ENCODE results near the gene PDLIM3.

The PDLIM3 gene, protein sequence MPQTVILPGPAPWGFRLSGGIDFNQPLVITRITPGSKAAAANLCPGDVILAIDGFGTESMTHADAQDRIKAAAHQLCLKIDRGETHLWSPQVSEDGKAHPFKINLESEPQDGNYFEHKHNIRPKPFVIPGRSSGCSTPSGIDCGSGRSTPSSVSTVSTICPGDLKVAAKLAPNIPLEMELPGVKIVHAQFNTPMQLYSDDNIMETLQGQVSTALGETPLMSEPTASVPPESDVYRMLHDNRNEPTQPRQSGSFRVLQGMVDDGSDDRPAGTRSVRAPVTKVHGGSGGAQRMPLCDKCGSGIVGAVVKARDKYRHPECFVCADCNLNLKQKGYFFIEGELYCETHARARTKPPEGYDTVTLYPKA

DNA sequence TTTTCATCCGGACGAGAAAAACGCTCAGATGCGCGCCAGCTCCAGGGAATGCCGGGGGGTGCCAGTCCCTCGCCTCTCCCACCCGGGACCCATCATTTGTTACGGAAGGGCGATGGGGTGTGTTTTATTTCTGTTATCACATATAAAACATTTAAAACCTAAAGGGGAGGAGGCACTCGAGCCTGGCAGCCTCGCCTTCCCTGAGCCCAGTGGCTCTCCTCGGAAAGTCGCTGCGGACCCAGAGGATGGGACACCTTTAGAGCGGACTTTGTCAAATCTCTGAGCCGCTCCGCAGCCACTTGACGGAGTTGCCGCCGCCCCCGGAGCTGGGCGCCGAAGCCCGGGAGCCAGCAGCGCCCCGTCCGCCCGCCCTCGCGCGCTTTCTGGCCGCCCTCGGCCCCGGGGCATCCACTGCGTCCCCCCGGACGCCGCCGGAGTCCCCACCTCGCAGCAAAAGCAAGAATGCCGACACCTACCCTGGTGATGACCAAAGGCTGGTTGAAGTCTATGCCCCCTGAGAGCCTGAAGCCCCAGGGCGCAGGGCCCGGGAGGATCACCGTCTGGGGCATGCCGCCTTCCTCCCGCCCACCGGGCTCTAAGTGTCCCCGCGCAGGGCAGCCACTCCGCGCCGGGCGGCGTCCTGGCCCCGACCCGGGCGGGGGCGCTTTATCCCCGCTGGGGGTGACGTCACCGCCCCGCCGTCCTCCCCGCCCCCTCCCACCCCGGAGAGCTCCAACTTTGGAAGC is at the start of gene PDLIM3:
Gene PDLIM3 (minus strand): TSS at position 642 of the 746 bp plus-strand sequence. CDS start 73 bp downstream, at position 569.
- DNase-seq: peak in 2 of 3 donors; percentile 8 to 27

DNA sequence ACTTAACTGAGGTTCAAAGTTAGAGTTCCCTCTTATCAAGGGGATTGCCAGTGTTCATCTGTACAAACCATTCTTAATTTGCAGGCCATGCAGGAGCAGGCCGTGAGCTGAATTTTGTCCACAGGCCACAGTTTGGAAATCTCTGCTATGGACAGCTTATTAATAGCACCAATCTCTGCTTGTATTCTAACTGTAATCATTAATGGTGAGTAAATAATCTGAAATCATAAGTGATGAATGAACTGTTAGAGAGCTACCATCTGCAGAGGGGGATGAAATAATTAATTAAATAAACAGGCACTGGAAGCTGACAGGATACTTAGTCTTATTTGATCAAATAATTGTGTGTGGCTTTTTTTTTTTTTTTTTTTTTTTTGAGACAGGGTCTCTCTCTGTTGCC is 48.5 kb upstream of the PDLIM3 start:
- no peak for DNase-seq

DNA sequence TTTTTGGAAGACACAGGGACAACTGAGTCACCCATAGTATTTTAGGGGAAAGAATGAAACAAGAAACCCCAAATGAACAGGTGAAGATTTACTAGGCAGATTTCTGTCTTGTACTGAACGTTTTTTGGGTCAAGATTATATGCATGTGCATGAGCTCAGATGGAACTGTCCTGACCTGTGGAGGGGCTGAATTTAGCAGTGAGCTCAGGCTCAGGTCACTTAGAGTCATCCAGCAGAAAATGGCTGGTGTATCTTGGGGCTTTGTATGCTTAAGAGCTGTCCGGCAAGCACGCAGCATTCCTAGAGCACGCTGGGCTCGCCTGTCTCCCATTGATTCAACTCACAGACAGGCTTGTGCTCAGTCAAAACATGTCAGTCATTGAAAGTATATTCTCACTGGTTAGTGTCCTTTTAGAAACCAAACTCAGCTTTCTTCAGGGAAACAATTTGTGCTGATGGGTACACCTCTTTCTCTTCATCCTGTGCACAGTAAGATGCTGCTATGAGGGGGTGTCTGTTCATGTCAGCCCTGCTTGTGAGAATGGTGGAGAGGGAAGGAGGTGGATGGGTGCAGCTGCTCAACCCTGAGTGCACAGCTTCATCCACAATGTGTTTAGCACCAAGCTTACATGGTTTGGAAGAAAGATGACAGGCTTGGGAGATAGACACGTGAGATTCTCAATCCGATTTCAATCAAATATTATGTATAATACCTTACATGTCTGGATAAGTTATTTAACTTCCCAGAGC is 47.5 kb upstream of the PDLIM3 start:
- DNase-seq: no peak

DNA sequence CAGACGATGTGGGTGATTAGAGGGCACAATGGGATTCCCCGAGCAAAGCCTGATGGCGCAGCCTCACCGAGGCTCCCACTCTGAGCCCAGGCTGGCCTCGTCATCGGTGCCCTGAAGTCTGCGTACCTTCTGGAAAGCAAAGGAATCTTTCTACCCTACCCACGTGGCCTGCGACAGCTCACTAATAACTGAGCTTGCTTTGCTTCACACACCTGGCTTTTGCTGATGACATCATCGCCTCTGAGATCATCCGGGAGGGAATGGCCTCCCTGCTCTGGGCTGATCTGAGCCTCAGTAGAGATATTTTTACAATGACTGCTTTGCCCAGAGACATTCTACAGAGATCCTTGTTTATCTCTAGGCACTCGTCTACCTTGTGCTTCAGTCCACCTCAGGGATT is 45.4 kb upstream of the PDLIM3 start:
- DNase-seq: no peak

DNA sequence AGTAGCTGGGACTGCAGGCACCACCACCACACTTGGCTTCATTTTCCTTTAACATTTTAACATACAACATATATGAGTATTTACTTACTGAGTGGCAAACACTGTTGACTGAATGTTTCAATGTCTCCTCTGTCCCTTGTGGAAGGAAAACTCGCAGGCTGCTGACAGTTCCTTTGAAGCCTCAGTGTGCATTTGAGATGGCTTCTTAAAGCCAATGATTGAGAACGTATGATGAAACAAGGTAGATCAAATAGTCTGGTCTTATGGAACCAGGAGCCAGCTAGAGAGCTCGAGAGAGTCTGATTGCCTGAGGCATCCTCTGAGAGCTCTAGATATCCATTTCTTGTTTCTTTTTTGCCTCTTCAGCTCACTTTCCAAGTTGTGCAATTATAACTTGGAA is 43.0 kb upstream of the PDLIM3 start:
- no peak for DNase-seq

DNA sequence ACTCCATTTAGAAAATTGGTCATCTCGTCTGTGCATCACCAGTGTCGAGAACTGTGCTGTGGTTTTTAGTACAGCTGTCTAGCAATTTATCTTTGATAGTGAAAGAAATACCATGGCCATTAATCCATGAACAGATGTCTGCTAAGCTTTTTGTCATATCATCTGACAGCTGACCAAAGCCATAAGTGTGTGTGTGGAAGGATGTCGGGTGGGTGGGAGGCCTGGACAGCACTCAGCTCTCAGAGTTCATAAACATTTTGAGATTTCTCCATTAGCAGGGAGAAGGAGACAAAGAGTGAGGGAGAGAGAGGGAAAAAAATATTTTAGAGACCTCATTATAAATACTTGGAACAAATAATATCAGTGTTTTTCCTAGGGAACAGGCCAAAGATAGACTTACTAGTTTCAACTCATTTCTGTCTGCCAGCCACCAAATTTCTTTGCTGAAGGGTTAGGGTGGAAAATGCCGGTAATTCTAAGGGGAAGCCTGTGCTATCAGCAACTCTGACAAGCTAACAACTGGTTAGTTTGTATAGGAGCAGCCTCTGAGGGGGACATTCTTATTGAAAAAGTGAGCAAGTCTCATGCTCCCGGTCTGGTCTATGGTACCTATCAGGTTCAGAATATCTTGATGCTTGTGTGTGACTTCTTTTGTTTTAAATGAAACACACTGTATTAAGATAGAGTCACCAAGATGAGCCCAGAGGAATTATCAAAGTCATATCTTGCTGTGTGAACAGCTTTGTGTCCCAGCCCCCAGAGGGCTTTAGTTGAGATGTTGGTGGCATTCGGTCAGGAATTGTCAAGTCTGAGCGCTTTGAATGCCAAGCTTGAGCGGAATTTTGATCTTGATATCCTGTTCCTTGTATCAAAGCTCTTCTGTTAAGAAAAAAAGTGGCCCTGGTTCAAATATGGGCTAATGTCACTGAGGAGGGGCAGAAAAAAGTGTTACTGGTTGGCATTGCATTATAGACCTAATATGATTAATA is 41.9 kb upstream of the PDLIM3 start:
- DNase-seq: no peak

DNA sequence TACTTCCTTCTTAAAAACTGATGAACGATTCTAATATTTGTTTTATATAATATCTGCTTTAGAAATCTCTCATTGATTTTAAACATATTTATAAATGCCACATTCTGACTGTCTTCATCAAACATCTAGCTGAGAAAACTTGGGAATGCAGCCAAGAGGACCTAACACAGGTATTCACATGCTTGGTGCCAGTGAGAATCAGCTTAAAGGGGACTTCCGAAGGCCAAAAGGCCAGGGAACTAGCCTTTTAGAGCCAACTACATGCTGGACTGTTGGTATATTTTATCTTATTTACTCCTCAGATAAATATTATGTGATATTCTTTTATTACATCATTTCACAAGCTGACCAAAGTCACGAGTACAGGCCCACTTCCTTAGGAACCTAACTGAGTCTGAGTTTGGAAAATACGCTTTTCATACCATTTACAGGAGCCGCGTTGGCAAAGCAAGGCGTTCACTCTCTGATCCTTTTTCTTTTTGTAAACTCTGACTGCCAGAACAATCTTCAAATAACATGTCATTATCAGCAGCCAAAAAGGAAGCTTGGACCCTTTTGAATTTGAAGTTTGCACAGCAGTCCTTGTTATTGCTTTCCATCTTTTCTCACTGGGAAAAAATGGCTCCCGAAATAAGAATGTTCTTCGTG is 41.1 kb upstream of the PDLIM3 start:
- DNase-seq: no peak

DNA sequence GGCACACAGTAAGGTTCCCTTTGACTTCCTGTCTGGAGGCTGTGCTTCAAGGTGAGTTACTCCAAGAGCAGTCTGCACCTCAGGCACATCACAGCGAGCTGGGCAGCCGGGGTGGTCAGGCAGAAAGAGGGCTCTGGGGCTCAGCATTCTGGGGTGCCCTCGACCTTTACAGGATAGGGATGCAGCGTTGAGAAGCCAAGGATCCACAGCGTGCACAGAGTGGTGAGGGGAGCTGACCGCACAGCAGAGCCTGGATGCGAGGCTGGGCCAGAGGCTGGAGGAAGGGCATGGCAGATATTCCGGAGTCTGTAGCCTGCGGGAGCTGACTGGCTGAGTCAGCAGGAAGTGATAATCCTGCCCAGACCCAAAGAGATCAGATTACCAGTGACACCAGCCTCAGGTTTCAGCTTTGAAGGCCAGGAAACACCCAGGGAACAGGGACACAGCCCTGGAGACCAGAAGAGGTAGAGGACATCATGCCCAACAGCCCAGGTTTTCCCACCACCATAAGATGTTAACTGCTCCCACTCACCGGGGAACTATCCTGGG is 38.4 kb upstream of the PDLIM3 start:
- no peak for DNase-seq

DNA sequence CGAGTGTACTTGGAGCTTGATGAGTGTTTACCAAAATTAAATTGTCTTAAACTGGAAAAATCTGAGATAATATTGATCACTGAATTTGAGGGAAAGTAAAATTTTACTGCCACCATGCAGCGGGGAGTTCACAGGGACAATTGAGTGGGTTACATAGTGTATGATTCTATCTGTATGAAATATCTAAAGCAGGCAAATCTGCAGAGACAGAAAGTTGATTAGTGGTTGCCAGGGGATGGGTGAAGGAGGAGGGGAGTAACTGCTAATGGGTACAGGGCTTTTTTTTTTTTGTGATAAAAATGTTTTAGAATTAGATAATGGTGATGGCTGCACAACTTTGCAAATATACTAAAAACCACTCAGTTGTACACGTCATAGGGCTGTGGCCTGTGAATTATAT is 35.4 kb upstream of the PDLIM3 start:
- DNase-seq: no peak

DNA sequence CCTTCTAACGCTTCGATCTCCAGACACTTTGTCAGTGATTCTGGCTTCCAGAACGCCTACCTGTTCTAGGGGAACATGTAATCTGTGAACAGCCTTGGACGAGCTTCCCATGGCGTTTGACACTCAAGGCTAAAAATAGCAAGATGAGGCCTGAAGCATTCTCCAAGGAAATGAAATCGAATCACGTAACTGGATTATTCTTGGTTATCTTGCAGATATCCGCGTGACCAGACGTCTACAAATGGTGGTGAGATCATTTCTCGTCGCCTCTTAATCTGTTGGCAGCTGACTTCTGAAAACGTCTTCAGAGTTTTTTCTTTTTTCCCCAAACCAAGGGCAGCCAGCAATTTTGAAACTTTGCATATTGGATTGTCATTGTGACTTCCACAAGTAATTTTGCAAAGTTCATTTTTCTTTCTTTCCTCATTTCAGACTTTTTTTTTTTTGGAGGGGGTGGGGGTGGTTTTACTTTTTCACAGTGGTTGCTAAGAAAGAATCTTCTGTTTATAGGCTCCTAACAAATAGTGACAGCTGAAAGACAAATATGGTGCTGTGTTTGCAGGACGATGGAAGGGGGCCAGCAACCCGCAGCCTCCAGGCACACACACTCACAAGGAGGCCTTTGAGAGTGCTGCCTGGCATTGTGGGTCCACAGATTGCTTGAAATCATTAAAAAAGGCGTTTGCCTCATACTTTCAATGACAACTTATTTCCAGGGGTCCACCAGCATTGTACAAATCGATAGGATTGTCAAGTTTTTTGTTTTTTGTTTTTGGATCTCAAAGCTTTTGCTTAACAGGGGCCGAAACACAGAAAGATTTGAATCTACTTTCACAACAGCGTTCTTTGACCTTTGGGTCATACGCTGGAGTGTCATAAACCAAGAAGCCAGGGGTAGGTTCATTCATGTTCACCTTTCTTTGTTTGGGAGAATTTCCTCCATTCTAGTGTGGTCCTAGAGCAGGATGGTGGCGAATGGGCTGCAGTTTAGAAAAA is 32.4 kb upstream of the PDLIM3 start:
- DNase-seq: no peak

DNA sequence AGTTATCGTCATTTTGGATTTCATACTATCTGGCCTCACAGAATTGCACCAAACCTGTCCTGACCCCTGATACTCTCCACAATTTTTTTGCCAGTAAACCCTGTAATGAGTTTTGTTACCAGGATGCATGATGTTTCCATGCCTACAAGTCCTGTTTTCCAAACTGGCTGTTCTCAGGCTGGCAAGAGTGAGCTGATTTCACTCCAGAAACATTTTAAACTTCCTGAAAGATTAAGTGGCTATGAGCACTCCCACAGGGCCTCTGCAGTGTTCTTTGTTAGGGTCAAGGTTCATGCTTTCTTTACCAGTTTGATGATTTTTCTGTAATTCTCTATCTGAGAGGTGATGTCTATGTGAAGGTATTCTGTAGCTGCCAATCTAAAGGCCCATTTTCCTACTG is 31.7 kb upstream of the PDLIM3 start:
- no peak for DNase-seq

DNA sequence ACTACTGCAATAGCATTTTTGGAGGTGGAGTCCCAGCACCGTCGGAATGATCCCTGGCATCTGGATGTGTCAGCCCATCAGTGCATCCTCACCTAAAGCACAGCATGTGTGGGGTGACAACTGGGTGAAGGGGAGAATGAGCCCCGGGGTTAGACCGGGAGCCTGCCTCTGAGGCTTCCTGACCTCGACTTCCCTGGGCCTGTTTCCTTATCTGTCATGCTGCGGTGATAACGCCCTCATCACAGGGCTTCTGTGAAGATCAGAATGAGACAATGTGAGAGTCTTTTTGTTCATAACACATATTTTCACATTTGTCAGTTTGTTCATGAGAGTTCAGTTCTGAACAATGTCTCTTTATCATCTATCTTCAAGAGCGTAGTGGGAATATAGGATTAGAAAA is 31.1 kb upstream of the PDLIM3 start:
- no peak for DNase-seq

DNA sequence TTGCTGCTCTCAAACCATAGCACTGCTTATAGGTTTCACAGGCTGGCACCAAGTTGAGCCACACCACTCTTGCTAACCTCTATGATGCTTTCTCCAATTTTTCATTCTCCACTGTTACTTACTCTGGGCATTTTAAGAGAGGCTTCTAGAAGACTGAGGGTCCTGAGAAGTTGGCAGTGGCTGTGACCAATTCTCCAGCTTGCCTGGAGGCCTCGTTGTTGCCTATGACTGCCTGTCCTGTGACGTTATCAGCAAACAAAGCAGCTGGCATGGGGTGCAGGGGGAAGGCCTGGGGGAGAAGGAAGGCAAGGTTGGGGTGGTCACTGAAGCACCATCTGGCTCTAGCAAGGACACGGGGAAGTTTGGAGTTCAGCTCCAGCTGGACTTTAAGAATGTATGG is 30.4 kb upstream of the PDLIM3 start:
- DNase-seq: no peak

DNA sequence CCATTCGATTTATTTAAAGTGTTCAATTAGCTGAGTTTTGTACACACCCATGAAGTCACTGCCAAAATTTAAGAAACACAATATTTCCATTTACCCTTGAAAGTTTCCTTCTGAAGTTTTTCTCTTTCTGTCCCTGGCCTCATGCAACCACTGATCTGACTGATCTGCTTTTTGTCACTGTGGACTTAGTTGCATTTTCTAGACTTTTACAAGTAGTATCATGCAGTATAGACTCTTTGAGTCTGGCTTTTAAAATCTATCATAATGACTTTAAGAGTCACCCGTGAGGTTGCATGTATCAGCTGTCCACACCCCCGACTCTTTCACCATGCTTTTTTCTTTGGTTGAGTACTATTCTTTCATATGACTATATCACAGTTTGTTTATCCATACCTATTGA is 29.0 kb upstream of the PDLIM3 start:
- no peak for DNase-seq

DNA sequence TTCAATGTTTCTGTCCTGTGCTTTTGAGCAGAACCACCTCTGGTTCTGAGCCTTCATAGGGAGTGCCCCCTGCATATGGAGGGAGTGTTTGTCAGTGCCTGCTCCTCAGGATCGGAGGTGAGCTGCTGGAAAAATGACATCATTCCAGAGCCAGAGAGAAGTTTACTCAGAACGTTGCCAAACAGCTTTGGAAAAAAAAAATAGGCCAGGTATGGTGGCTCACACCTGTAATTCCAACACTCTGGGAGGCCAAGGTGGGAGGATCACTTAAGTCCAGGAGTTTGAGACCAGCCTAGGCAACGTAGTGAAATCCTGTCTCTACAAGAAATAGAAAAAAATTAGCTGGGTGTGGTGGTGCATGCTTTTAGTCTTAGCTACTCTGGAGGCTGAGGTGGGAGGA is 27.2 kb upstream of the PDLIM3 start:
- no peak for DNase-seq

DNA sequence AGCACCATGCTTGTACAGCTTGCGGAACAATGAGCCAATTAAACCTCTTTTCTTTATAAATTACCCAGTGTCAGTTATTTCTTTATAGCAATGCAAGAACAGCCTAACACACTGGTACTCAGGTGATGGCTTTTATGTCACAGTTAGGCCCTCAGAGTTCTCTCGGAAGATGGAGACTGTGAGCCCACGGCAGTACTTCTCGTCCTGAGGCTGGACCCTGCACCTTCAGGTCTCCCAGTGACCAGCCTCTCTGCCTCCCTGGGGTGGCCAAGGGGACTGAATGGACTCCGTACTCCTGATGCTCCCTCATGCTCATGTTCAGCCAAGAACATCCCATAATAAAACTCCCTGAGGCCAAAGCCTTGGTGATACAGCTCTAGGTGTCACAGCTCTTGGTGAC is 25.0 kb upstream of the PDLIM3 start:
- no peak for DNase-seq

DNA sequence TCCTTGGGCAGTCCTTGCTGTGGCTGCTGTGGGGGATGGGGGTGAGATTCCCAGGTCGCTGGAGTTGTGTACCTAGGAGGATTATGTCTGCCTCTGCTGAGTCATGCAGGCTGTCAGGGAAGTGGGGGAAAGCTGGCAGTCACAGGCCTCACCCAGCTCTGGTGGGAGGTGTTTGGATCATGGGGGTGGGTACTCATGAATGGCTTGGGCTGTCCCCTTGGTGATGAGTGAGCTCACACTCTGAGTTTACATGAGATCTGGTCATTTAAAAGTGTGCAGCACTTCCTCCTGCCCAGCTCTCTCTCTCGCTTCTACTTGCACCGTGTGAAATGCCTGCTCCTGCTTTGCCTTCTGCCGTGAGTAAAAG is 24.6 kb upstream of the PDLIM3 start:
- peak; percentile 5 to 37 (median 29) for DNase-seq

DNA sequence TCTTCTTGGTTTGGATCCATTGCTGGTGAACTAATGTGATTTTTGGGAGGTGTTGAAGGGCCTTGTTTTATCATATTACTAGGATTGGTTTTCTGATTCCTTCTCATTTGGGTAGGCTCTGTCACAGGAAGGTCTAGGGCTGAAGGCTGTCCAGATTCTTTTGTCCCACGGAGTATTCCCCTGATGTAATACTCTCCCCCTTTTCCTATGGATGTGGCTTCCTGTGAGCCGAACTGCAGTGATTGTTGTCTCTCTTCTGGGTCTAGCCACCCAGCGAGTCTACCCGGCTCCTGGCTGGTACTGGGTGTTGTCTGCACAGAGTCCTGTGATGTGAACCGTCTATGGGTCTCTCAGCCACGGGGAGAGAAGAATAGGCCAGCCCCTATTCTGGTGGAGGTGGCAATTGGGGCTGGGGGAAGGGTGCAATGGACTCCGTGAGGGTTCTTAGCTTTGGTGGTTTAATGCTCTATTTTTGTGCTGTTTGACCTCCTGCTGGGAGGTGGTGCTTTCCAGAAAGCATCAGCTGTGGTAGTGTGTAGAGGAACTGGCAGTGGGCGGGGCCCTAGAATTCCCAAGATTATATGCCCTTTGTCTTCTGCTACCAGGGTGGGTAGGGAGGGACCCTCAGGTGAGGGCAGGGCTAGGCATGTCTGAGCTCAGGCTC is 24.1 kb upstream of the PDLIM3 start:
- DNase-seq: peak in 1 of 3 donors; percentile 8

DNA sequence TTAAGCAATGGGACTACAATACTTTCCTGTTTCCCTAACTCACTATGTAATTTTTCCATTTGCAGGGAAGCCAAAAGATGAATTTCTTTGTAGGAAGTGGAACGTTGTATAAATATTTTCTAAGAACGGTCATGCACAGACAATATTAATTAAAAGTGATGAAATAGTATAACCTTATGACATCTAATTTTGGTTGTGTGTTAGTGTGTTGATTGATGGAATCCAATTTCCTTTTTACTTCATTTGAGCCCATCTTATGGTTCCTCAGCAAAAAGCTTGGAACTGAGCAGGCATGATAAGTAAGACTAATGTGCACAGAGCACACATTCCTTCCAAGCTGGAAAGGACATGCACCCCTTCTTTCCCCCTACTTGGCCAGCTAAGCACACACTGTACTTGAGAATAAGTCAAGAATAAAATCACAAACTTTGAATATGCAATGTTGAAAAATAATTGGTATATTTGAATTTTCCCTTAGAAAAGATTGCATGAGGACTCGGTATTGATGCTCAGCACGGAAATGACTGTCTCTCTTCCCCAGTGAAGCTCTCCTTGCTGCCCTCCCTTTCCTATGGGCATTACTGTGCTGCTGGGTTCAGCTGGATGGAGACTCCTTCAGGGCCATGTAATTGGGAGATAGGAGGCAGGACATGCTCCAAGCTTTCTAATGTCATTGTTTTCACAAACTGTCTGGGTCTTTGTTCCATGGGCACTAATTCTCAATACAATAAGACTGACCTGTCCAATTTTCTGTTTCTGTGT is 19.2 kb upstream of the PDLIM3 start:
- DNase-seq: no peak
